H1 (cell line): ENCODE data around the gene C1D. TPM values are rescaled to one million over a fixed set of nuclear protein-coding genes. Genes with fewer than 3 reads are reported as not detected.

Experiments used
- CTCF ChIA-PET: fragments of 300-600 bp; sonication (Branson Sonifier 250); formaldehyde crosslinking; loops from one replicate; lab custom pipeline; 2021; ENCODE audit not compliant: partially characterized antibody; lab: Charles Lee
- POLR2A ChIA-PET: fragments of 300-600 bp; sonication (Branson Sonifier 250); formaldehyde crosslinking; loops from one replicate; lab custom pipeline; 2021; ENCODE audit warnings: inconsistent platforms; ENCODE audit not compliant: partially characterized antibody; lab: Charles Lee
- DNase-seq, 2 experiments: peaks; one replicate each; pipeline versions ENCODE4 v3.0.0 to v3.0.0-alpha.2; 2010 to 2022; ENCODE audit warnings: low spot score in 2 of 2, low read depth in 1 of 2, mixed read lengths in 1 of 2
- FAIRE-seq: peaks from 2 replicates; lab custom pipeline; 2011; peaks lifted over from hg19 to GRCh38; lab: Jason Lieb, UNC
- H2AFZ ChIP-seq: 2 replicates; pipeline ENCODE4 v1.8.1; 2012; ENCODE audit warnings: low read length, inconsistent platforms
- H2AK5ac ChIP-seq: 2 replicates; pipeline ENCODE4 v1.6.1; 2013; ENCODE audit warnings: low read depth, low read length
- H2BK120ac ChIP-seq: replicated peaks from 2 replicates; pipeline ENCODE3; 2013; ENCODE audit warnings: low read depth, low read length, inconsistent platforms
- H2BK12ac ChIP-seq: 2 replicates; pipeline ENCODE4 v1.6.1; 2013; ENCODE audit warnings: low read depth, low read length
- H2BK15ac ChIP-seq: 2 replicates; pipeline ENCODE4 v1.6.1; 2013; ENCODE audit warnings: low read length
- H2BK20ac ChIP-seq: 2 replicates; pipeline ENCODE4 v1.6.1; 2013; ENCODE audit warnings: low read length
- H2BK5ac ChIP-seq: 2 replicates; pipeline ENCODE4 v1.6.1; 2013; ENCODE audit warnings: low read depth, low read length
- H3K14ac ChIP-seq: 2 replicates; pipeline ENCODE4 v1.6.1; 2013; ENCODE audit warnings: inconsistent platforms; ENCODE audit not compliant: insufficient read length
- H3K18ac ChIP-seq: 2 replicates; pipeline ENCODE4 v1.6.1; 2013; ENCODE audit warnings: low read length; ENCODE audit errors: extremely low read depth
- H3K23ac ChIP-seq: 2 replicates; pipeline ENCODE4 v1.6.1; 2013; ENCODE audit warnings: inconsistent platforms; ENCODE audit not compliant: insufficient read length
- H3K23me2 ChIP-seq: 2 replicates; pipeline ENCODE4 v1.6.1; 2013; ENCODE audit warnings: low read depth, low read length
- H3K27ac ChIP-seq: 2 replicates; pipeline ENCODE4 v1.6.1; 2011; ENCODE audit warnings: low read depth, low read length, inconsistent platforms
- H3K27me3 ChIP-seq, 4 experiments: replicated peaks in 1 of 4; 1 replicate in 1 of 4; 2 replicates in 3 of 4; pipeline versions ENCODE4 v1.6.1 to v1.8.1; 2011 to 2013; ENCODE audit warnings: low read length in 3 of 4, mild to moderate bottlenecking in 3 of 4, inconsistent platforms in 2 of 4, mixed read lengths in 2 of 4, moderate library complexity in 1 of 4; ENCODE audit not compliant: control insufficient read depth in 3 of 4, insufficient read depth in 3 of 4; ENCODE audit errors: extremely low read depth in 1 of 4
- H3K36me3 ChIP-seq, 4 experiments: 2 replicates each; pipeline versions ENCODE4 v1.6.1 to v1.8.1; 2011 to 2013; ENCODE audit warnings: mild to moderate bottlenecking in 4 of 4, low read length in 3 of 4, moderate library complexity in 2 of 4, control low read depth in 1 of 4, inconsistent platforms in 1 of 4; ENCODE audit not compliant: insufficient read depth in 4 of 4, control insufficient read depth in 2 of 4
- H3K4ac ChIP-seq: replicated peaks from 2 replicates; pipeline ENCODE3; 2013; ENCODE audit warnings: low read length, low read depth, mixed read lengths, inconsistent platforms; ENCODE audit not compliant: insufficient read length
- H3K4me1 ChIP-seq, 4 experiments: replicated peaks in 1 of 4; 1 replicate in 1 of 4; 2 replicates in 3 of 4; pipeline versions ENCODE4 v1.6.1 to v1.8.1; 2011 to 2013; ENCODE audit warnings: low read length in 3 of 4, inconsistent platforms in 2 of 4, mixed read lengths in 1 of 4; ENCODE audit not compliant: insufficient read depth in 4 of 4, control insufficient read depth in 3 of 4
- H3K4me2 ChIP-seq, 2 experiments: 2 replicates each; pipeline versions ENCODE4 v1.6.1 to v1.8.1; 2011 to 2013; ENCODE audit warnings: low read depth in 2 of 2, low read length in 2 of 2, control low read depth in 1 of 2, inconsistent platforms in 1 of 2, mild to moderate bottlenecking in 1 of 2; ENCODE audit not compliant: insufficient read depth in 1 of 2
- H3K4me3 ChIP-seq, 4 experiments: fragments of 200-600, 300-600 bp in 1 of 4; sonication (generic), shearing (Covaris generic), sonication (Bioruptor Twin) in 1 of 4; 2 replicates each; pipeline versions ENCODE4 v1.5.1 to v1.8.1; 2011 to 2016; ENCODE audit warnings: low read length in 4 of 4, low read depth in 3 of 4, control low read depth in 2 of 4, inconsistent platforms in 2 of 4, mild to moderate bottlenecking in 2 of 4, mixed read lengths in 1 of 4, moderate library complexity in 1 of 4; ENCODE audit not compliant: insufficient read depth in 2 of 4; ENCODE audit errors: extremely low read depth in 1 of 4
- H3K56ac ChIP-seq: replicated peaks from 2 replicates; pipeline ENCODE3; 2013; ENCODE audit warnings: low read depth, mild to moderate bottlenecking, mixed read lengths, low read length, inconsistent platforms; ENCODE audit not compliant: insufficient read length
- H3K79me1 ChIP-seq: 2 replicates; pipeline ENCODE4 v1.6.1; 2013; ENCODE audit warnings: low read depth, low read length, control low read depth
- H3K79me2 ChIP-seq, 2 experiments: 2 replicates each; pipeline versions ENCODE4 v1.6.1 to v1.8.1; 2012 to 2013; ENCODE audit warnings: low read length in 2 of 2, mild to moderate bottlenecking in 2 of 2, inconsistent platforms in 1 of 2; ENCODE audit not compliant: insufficient read depth in 2 of 2, control insufficient read depth in 1 of 2
- H3K9ac ChIP-seq, 4 experiments: replicated peaks in 1 of 4; 1 replicate in 1 of 4; 2 replicates in 3 of 4; pipeline versions ENCODE4 v1.6.1 to v1.8.1; 2011 to 2013; ENCODE audit warnings: low read depth in 3 of 4, low read length in 3 of 4, control low read depth in 2 of 4, mild to moderate bottlenecking in 2 of 4, moderate library complexity in 2 of 4, inconsistent platforms in 1 of 4; ENCODE audit errors: extremely low read depth in 1 of 4
- H3K9me3 ChIP-seq, 2 experiments: 2 replicates each; pipeline versions ENCODE4 v1.6.1 to v1.8.1; 2012 to 2013; ENCODE audit warnings: mild to moderate bottlenecking in 2 of 2, moderate library complexity in 2 of 2, control low read depth in 1 of 2, inconsistent platforms in 1 of 2, low read depth in 1 of 2, low read length in 1 of 2, mixed read lengths in 1 of 2; ENCODE audit not compliant: insufficient read depth in 2 of 2
- H4K20me1 ChIP-seq, 2 experiments: replicated peaks in 1 of 2; 2 replicates each; pipeline versions ENCODE3 to v1.8.1; 2011 to 2013; ENCODE audit warnings: inconsistent platforms in 2 of 2, low read length in 2 of 2, mild to moderate bottlenecking in 1 of 2; ENCODE audit not compliant: insufficient read depth in 2 of 2, control insufficient read depth in 1 of 2
- H4K5ac ChIP-seq: 2 replicates; pipeline ENCODE4 v1.6.1; 2013; ENCODE audit warnings: low read length, low read depth, mixed read lengths, inconsistent platforms; ENCODE audit not compliant: insufficient read length
- H4K8ac ChIP-seq: 2 replicates; pipeline ENCODE4 v1.8.0; 2013; ENCODE audit warnings: mild to moderate bottlenecking, moderate library complexity, low read length, inconsistent platforms; ENCODE audit not compliant: insufficient read depth; ENCODE audit errors: extremely low read depth
- H4K91ac ChIP-seq: replicated peaks from 2 replicates; pipeline ENCODE3; 2013; ENCODE audit warnings: low read length, mixed read lengths, inconsistent platforms; ENCODE audit not compliant: insufficient read length
- RAD21 ChIP-seq, 2 experiments: IDR thresholded peaks in 1 of 2; conservative IDR thresholded peaks in 1 of 2; 2 replicates each; pipeline ENCODE4 v1.6.1; 2011; ENCODE audit warnings: low read depth in 2 of 2, low read length in 2 of 2, improper control_type of control experiment in 1 of 2, inconsistent platforms in 1 of 2, mild to moderate bottlenecking in 1 of 2, moderate library complexity in 1 of 2
- RBBP5 ChIP-seq: IDR thresholded peaks from 2 replicates; pipeline ENCODE4 v1.7.1; 2012; ENCODE audit warnings: low read depth, mild to moderate bottlenecking, inconsistent platforms, low read length, moderate library complexity, borderline replicate concordance
- WGBS, 2 experiments: shearing (Covaris generic) in 1 of 2; methylation state at CpG; one replicate each; pipeline versions ENCODE4 v1.1.6 to v1.1.7; 2013 to 2015; ENCODE audit warnings: low lambda C conversion rate in 2 of 2, mixed read lengths in 2 of 2, inconsistent platforms in 1 of 2, low coverage in 1 of 2, missing lambda C conversion rate in 1 of 2; ENCODE audit not compliant: insufficient replicate concordance in 2 of 2, insufficient coverage in 1 of 2, insufficient read length in 1 of 2; ENCODE audit errors: extremely low coverage in 1 of 2, missing lambda C conversion rate in 1 of 2; 5-methylcytosine and 5-hydroxymethylcytosine counted together
- polyA plus RNA-seq, 7 experiments: library from polyadenylated mRNA; depleted of rRNA in 3 of 7; stranded (reverse) in 5 of 7; unstranded in 2 of 7; fragments of >200 nt in 5 of 7; fragments of 200-250 nt in 2 of 7; gene quantifications; 1 replicate in 5 of 7; 2 replicates in 1 of 7; 4 replicates in 1 of 7; pipeline versions ENCODE4 v1.2.1 to v1.2.3, GENCODE V29; 2011 to 2013; ENCODE audit warnings: missing spikeins in 2 of 7, mixed read lengths in 2 of 7
- total RNA-seq: library from RNA; stranded (reverse); fragmentation: NEBNext Ultra II Directional; extraction: Animal tissue kit (Norgen Biotek cat#: 25700); gene quantifications from 2 replicates; pipeline ENCODE4 v1.2.1, GENCODE V29; 2021

Gene C1D
- total and polyA plus RNA-seq, 2 of the 8 experiments (the other 6 are each of a cell fraction or from before 2014, with no cell fraction given) = 17.5 to 24.1 TPM

GRCh38 chr2:68059784-68060525, 2.8 kb downstream of the C1D start:
- Histone ChIP-seq H3K4me2 (no peak overlapping the region), H4K91ac (no peak overlapping the region), H3K23ac (no peak overlapping the region), H3K79me1 (peaks cover 2% of the 10 kb centered on the region; the same call in 1 of the 2 replicates), H3K9me3 (no peaks in the 10 kb centered on the region), H2BK5ac (no peak overlapping the region), H4K20me1 (peaks cover 0 to 11% of the 10 kb centered on the region in 2 experiments), H3K27me3 (no peaks in the 10 kb centered on the region), H4K8ac (no peak overlapping the region), H2BK120ac (no peak overlapping the region), H2BK12ac (no peak overlapping the region), H3K36me3 (no peaks in the 10 kb centered on the region), H3K79me2 (peaks cover 17 to 76% of the 10 kb centered on the region in 2 experiments), H3K27ac (no peak overlapping the region), H4K5ac (no peak overlapping the region), H3K14ac (no peak overlapping the region), H3K18ac (no peak overlapping the region), H2BK15ac (no peak overlapping the region), H3K23me2 (no peaks in the 10 kb centered on the region), H2AFZ (no peak overlapping the region), H3K56ac (no peak overlapping the region), H3K4me1 (no peaks in the 10 kb centered on the region), H2AK5ac (no peak overlapping the region), H3K4me3 (no peak overlapping the region), H2BK20ac (no peak overlapping the region), H3K4ac (no peak overlapping the region), H3K9ac (no peak overlapping the region)
- FAIRE-seq (no peak), DNase-seq (no peak)
- ChIA-PET CTCF (no interaction called here), POLR2A (no interaction called here)
- WGBS, 2 experiments = 88% methylated on average over 12 of the region's 12 CpGs; no CpG with 5 or more reads in 1 of the 2 experiments
- no peak for TF ChIP-seq RAD21 (IDR thresholded peaks at IDR 0.05 in 1 of 2, conservative IDR thresholded peaks at IDR 0.05 in 1 of 2; ENCODE audit: low read depth in 2 of 2, low read length in 2 of 2)
- TF ChIP-seq RBBP5 = no peak
